ENCODE data around the gene CC2D2A. TPM values are rescaled to one million over a fixed set of nuclear protein-coding genes. Genes with fewer than 3 reads are reported as not detected.

Gene CC2D2A
- polyA plus RNA-seq, 1 donor from 2014 or later, result 8.6 TPM

DNA sequence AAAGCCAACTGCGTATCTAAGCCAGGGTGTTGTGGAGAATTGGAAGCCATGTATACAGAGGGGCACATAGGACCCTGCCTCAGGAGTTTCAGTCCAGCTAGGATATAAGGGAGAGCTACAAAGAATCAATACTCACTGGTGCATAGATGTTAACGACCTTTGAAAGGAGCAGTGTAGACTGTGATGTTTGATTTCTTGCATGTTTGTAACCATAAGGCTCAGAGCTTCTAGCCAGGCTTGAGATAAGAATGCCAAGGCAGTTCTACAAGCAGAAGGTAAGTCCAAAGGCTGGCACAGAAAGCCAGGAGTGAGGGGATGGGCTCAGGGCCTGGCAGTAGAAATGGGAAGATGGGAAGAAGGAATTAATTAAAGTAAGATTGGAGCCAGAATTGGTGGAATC lies 75.7 kb downstream of the CC2D2A start:
- H3K4me2 ChIP-seq (ENCODE audit: low read length), result no peak overlapping the region
- H4K20me1 ChIP-seq (ENCODE audit: insufficient read depth), result no peaks in the 10 kb centered on the region
- no peak overlapping the region for H2AFZ ChIP-seq (ENCODE audit: low read depth, low read length)
- H3K27me3 ChIP-seq (ENCODE audit: insufficient read depth, low read depth, low read length), result no peaks in the 10 kb centered on the region
- no peak overlapping the region for H3K27ac ChIP-seq (ENCODE audit: low read length)
- H3K9me3 ChIP-seq (ENCODE audit: low read length), result no peaks in the 10 kb centered on the region
- no peak overlapping the region for H3K9ac ChIP-seq (ENCODE audit: low read length)
- H3K9me2 ChIP-seq (ENCODE audit: insufficient read depth, low read length), result no peaks in the 10 kb centered on the region
- no peaks in the 10 kb centered on the region for H3K36me3 ChIP-seq (ENCODE audit: insufficient read depth, low read length)
- H3K4me3 ChIP-seq (ENCODE audit: low read length), result no peak overlapping the region
- no peaks in the 10 kb centered on the region for H3F3A ChIP-seq (ENCODE audit: insufficient read depth, low read length, poor library complexity, severe bottlenecking)
- no peaks in the 10 kb centered on the region for H3K79me2 ChIP-seq (replicated peaks; ENCODE audit: insufficient read depth, low read length)
- TF ChIP-seq EZH2 (IDR thresholded peaks at IDR 0.05; ENCODE audit: borderline replicate concordance, insufficient read depth, low read length, poor library complexity, severe bottlenecking), result no peak
- no peak for TF ChIP-seq RAD21 (conservative IDR thresholded peaks at IDR 0.05)
- TF ChIP-seq MXI1 (conservative IDR thresholded peaks at IDR 0.05; ENCODE audit: poor library complexity, severe bottlenecking), result no peak
- TF ChIP-seq, protein P1, sequence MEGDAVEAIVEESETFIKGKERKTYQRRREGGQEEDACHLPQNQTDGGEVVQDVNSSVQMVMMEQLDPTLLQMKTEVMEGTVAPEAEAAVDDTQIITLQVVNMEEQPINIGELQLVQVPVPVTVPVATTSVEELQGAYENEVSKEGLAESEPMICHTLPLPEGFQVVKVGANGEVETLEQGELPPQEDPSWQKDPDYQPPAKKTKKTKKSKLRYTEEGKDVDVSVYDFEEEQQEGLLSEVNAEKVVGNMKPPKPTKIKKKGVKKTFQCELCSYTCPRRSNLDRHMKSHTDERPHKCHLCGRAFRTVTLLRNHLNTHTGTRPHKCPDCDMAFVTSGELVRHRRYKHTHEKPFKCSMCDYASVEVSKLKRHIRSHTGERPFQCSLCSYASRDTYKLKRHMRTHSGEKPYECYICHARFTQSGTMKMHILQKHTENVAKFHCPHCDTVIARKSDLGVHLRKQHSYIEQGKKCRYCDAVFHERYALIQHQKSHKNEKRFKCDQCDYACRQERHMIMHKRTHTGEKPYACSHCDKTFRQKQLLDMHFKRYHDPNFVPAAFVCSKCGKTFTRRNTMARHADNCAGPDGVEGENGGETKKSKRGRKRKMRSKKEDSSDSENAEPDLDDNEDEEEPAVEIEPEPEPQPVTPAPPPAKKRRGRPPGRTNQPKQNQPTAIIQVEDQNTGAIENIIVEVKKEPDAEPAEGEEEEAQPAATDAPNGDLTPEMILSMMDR (IDR thresholded peaks at IDR 0.05; ENCODE audit: poor library complexity, severe bottlenecking), result no peak

DNA sequence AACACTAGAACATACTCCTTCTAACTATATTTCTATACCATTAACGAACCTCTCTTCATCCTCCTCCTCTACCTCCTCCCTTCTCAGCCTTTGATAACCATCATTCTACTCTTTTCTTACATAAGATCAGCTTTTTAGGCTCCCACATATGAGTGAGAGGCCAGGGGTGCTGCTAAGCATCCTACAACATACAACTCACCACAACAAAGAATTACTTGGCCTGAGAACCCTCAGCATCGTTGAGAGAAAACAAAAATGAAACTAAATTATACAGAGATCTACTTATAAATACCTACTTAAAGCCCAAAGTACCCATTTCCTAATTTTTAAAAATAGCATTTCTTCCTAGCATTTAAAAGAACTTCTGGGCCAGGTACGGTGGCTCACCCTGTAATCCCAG lies 77.7 kb downstream of the CC2D2A start:
- no peak overlapping the region for H3K4me2 ChIP-seq (ENCODE audit: low read length)
- no peaks in the 10 kb centered on the region for H3K9me3 ChIP-seq (ENCODE audit: low read length)
- no peak overlapping the region for H3K27ac ChIP-seq (ENCODE audit: low read length)
- H3K9me2 ChIP-seq (ENCODE audit: insufficient read depth, low read length), result no peaks in the 10 kb centered on the region
- H3K79me2 ChIP-seq (replicated peaks; ENCODE audit: insufficient read depth, low read length), result no peaks in the 10 kb centered on the region
- H2AFZ ChIP-seq (ENCODE audit: low read depth, low read length), result no peak overlapping the region
- no peaks in the 10 kb centered on the region for H3K27me3 ChIP-seq (ENCODE audit: insufficient read depth, low read depth, low read length)
- H3F3A ChIP-seq (ENCODE audit: insufficient read depth, low read length, poor library complexity, severe bottlenecking), result no peaks in the 10 kb centered on the region
- H3K9ac ChIP-seq (ENCODE audit: low read length), result no peak overlapping the region
- TF ChIP-seq SMC3 (conservative IDR thresholded peaks at IDR 0.05; ENCODE audit: poor library complexity) (no peak), TAF1 (IDR thresholded peaks at IDR 0.05; ENCODE audit: low read depth) (no peak), RAD21 (conservative IDR thresholded peaks at IDR 0.05) (no peak), EZH2 (IDR thresholded peaks at IDR 0.05; ENCODE audit: borderline replicate concordance, insufficient read depth, low read length, poor library complexity, severe bottlenecking) (no peak), MXI1 (conservative IDR thresholded peaks at IDR 0.05; ENCODE audit: poor library complexity, severe bottlenecking) (no peak)
- TF ChIP-seq, protein P1 (IDR thresholded peaks at IDR 0.05; ENCODE audit: poor library complexity, severe bottlenecking), result no peak
- no peaks in the 10 kb centered on the region for H3K36me3 ChIP-seq (ENCODE audit: insufficient read depth, low read length)
- no peaks in the 10 kb centered on the region for H4K20me1 ChIP-seq (ENCODE audit: insufficient read depth)
- H3K4me3 ChIP-seq (ENCODE audit: low read length), result no peak overlapping the region

DNA sequence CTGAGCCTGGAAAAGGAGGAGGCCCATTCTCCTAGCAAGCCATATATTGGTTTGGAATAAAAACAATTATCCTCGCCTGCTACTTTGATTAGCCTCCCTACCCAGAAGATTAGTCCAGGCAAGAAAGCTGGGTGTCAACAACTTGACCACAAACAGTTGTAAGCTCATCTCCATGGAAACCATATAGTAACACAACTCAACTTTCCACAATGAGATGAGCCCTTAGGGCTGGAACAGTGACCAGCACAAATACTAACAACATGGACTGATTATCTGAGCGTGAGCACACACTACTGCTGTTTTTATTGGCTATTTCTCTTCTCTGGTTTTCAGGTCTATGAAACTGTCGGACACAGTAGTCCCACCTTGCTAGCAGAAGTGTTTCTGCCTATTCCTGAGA lies 80.8 kb downstream of the CC2D2A start:
- Histone ChIP-seq H4K20me1 (ENCODE audit: insufficient read depth) (no peaks in the 10 kb centered on the region), H3K9ac (ENCODE audit: low read length) (no peak overlapping the region), H3K9me3 (ENCODE audit: low read length) (no peaks in the 10 kb centered on the region), H3K4me2 (ENCODE audit: low read length) (no peak overlapping the region), H3F3A (ENCODE audit: insufficient read depth, low read length, poor library complexity, severe bottlenecking) (no peaks in the 10 kb centered on the region), H3K27ac (ENCODE audit: low read length) (no peak overlapping the region), H3K4me3 (ENCODE audit: low read length) (no peak overlapping the region), H2AFZ (ENCODE audit: low read depth, low read length) (no peak overlapping the region), H3K79me2 (replicated peaks; ENCODE audit: insufficient read depth, low read length) (no peaks in the 10 kb centered on the region), H3K27me3 (ENCODE audit: insufficient read depth, low read depth, low read length) (no peaks in the 10 kb centered on the region), H3K36me3 (ENCODE audit: insufficient read depth, low read length) (peaks cover 4% of the 10 kb centered on the region), H3K9me2 (ENCODE audit: insufficient read depth, low read length) (no peaks in the 10 kb centered on the region)
- TF ChIP-seq, protein P2, sequence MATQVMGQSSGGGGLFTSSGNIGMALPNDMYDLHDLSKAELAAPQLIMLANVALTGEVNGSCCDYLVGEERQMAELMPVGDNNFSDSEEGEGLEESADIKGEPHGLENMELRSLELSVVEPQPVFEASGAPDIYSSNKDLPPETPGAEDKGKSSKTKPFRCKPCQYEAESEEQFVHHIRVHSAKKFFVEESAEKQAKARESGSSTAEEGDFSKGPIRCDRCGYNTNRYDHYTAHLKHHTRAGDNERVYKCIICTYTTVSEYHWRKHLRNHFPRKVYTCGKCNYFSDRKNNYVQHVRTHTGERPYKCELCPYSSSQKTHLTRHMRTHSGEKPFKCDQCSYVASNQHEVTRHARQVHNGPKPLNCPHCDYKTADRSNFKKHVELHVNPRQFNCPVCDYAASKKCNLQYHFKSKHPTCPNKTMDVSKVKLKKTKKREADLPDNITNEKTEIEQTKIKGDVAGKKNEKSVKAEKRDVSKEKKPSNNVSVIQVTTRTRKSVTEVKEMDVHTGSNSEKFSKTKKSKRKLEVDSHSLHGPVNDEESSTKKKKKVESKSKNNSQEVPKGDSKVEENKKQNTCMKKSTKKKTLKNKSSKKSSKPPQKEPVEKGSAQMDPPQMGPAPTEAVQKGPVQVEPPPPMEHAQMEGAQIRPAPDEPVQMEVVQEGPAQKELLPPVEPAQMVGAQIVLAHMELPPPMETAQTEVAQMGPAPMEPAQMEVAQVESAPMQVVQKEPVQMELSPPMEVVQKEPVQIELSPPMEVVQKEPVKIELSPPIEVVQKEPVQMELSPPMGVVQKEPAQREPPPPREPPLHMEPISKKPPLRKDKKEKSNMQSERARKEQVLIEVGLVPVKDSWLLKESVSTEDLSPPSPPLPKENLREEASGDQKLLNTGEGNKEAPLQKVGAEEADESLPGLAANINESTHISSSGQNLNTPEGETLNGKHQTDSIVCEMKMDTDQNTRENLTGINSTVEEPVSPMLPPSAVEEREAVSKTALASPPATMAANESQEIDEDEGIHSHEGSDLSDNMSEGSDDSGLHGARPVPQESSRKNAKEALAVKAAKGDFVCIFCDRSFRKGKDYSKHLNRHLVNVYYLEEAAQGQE (IDR thresholded peaks at IDR 0.05; ENCODE audit: borderline replicate concordance), result no peak
- TF ChIP-seq RAD21 (conservative IDR thresholded peaks at IDR 0.05), result no peak
- TF ChIP-seq EP300 (conservative IDR thresholded peaks at IDR 0.05; ENCODE audit: poor library complexity, severe bottlenecking), result no peak
- TF ChIP-seq TAF1 (IDR thresholded peaks at IDR 0.05; ENCODE audit: low read depth), result no peak
- TF ChIP-seq, protein P1 (IDR thresholded peaks at IDR 0.05; ENCODE audit: poor library complexity, severe bottlenecking), result no peak
- no peak for TF ChIP-seq SMC3 (conservative IDR thresholded peaks at IDR 0.05; ENCODE audit: poor library complexity)
- no peak for TF ChIP-seq MXI1 (conservative IDR thresholded peaks at IDR 0.05; ENCODE audit: poor library complexity, severe bottlenecking)
- no peak for TF ChIP-seq POLR2AphosphoS5 (IDR thresholded peaks at IDR 0.05)
- TF ChIP-seq EZH2 (IDR thresholded peaks at IDR 0.05; ENCODE audit: borderline replicate concordance, insufficient read depth, low read length, poor library complexity, severe bottlenecking), result no peak

Data from neural cell (in vitro differentiated cells).